Liver (tissue), 3 donors: ENCODE results near the gene DNAL1.

Experiments used
- EGR1 ChIP-seq, 2 donors: IDR thresholded peaks; 2 replicates each; pipeline ENCODE4 v1.6.1; 2016 to 2018; ENCODE audit warnings: antibody characterized with exemption in 2 of 2, low read depth in 2 of 2
- GABPA ChIP-seq, 2 donors: IDR thresholded peaks in 1 of 2; conservative IDR thresholded peaks in 1 of 2; 2 replicates each; pipeline ENCODE4 v1.6.1; 2016; ENCODE audit warnings: antibody characterized with exemption in 2 of 2, mild to moderate bottlenecking in 1 of 2, moderate library complexity in 1 of 2
- HNF4G ChIP-seq: IDR thresholded peaks from 2 replicates; pipeline ENCODE4 v1.6.1; 2016; ENCODE audit warnings: antibody characterized with exemption
- JUND ChIP-seq, 2 donors: IDR thresholded peaks; 2 replicates each; pipeline ENCODE4 v1.6.1; 2016; ENCODE audit warnings: antibody characterized with exemption in 2 of 2
- SP1 ChIP-seq: IDR thresholded peaks from 2 replicates; pipeline ENCODE4 v1.6.1; 2018; ENCODE audit warnings: antibody characterized with exemption, mild to moderate bottlenecking
- TAF1 ChIP-seq: conservative IDR thresholded peaks from 2 replicates; pipeline ENCODE4 v1.6.1; 2016; ENCODE audit warnings: antibody characterized with exemption, mild to moderate bottlenecking
- ZBTB33 ChIP-seq: IDR thresholded peaks from 2 replicates; pipeline ENCODE4 v1.6.1; 2016; ENCODE audit warnings: antibody characterized with exemption
- TF ChIP-seq, protein P1 (sequence below): fragments of 150-350 bp; IDR thresholded peaks from 2 replicates; pipeline ENCODE4 v1.5.1; 2017; ENCODE audit warnings: improper control_type of control experiment, low read depth, low read length; ENCODE audit not compliant: missing input control
- TF ChIP-seq, protein P2 (sequence below): IDR thresholded peaks from 2 replicates; pipeline ENCODE4 v1.6.1; 2016; ENCODE audit warnings: antibody characterized with exemption
- TF ChIP-seq, protein P3 (sequence below): IDR thresholded peaks from 2 replicates; pipeline ENCODE4 v1.6.1; 2016; ENCODE audit warnings: antibody characterized with exemption, mild to moderate bottlenecking
- donor health status: healthy.
- donor health status: healthy.

DNA sequence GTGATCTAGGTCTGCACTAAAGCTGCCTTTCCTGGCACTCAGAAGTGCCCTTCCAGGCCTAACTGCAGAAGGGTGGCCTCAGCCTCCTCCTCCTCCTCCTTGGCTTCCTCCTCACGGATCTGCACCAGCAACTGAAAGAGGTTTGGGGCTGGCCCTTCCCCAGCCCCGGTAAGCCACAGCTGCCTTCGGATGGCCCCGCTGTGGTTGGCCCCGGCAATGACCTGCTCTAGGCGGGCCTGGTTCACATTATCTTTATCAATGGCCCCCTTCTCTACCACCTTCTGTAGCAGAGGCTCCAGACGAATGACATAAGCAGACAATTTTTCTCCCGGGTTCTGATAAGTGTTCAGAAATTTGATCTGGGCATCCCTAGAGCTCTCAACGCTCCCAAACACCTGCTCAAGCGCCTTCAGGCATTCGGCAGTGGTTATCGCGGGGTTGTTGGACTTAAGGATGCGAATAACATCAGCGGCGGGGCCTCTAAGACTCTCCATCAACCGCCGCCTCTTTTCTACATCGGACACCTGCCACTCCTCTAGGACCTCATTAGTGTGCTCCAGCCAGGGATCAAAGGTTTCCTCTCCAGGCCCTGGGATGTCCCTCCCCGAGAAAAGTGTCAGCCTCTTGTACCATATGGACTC, 67.9 kb downstream of the DNAL1 start:
- TF ChIP-seq, protein P1, sequence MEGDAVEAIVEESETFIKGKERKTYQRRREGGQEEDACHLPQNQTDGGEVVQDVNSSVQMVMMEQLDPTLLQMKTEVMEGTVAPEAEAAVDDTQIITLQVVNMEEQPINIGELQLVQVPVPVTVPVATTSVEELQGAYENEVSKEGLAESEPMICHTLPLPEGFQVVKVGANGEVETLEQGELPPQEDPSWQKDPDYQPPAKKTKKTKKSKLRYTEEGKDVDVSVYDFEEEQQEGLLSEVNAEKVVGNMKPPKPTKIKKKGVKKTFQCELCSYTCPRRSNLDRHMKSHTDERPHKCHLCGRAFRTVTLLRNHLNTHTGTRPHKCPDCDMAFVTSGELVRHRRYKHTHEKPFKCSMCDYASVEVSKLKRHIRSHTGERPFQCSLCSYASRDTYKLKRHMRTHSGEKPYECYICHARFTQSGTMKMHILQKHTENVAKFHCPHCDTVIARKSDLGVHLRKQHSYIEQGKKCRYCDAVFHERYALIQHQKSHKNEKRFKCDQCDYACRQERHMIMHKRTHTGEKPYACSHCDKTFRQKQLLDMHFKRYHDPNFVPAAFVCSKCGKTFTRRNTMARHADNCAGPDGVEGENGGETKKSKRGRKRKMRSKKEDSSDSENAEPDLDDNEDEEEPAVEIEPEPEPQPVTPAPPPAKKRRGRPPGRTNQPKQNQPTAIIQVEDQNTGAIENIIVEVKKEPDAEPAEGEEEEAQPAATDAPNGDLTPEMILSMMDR: no peak
- TF ChIP-seq, protein P2, sequence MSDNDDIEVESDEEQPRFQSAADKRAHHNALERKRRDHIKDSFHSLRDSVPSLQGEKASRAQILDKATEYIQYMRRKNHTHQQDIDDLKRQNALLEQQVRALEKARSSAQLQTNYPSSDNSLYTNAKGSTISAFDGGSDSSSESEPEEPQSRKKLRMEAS: no peak
- no peak for TF ChIP-seq JUND (IDR thresholded peaks at IDR 0.05)
- TF ChIP-seq HNF4G: no peak
- no peak for TF ChIP-seq ZBTB33
- TF ChIP-seq, protein P3, sequence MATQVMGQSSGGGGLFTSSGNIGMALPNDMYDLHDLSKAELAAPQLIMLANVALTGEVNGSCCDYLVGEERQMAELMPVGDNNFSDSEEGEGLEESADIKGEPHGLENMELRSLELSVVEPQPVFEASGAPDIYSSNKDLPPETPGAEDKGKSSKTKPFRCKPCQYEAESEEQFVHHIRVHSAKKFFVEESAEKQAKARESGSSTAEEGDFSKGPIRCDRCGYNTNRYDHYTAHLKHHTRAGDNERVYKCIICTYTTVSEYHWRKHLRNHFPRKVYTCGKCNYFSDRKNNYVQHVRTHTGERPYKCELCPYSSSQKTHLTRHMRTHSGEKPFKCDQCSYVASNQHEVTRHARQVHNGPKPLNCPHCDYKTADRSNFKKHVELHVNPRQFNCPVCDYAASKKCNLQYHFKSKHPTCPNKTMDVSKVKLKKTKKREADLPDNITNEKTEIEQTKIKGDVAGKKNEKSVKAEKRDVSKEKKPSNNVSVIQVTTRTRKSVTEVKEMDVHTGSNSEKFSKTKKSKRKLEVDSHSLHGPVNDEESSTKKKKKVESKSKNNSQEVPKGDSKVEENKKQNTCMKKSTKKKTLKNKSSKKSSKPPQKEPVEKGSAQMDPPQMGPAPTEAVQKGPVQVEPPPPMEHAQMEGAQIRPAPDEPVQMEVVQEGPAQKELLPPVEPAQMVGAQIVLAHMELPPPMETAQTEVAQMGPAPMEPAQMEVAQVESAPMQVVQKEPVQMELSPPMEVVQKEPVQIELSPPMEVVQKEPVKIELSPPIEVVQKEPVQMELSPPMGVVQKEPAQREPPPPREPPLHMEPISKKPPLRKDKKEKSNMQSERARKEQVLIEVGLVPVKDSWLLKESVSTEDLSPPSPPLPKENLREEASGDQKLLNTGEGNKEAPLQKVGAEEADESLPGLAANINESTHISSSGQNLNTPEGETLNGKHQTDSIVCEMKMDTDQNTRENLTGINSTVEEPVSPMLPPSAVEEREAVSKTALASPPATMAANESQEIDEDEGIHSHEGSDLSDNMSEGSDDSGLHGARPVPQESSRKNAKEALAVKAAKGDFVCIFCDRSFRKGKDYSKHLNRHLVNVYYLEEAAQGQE: no peak
- TF ChIP-seq EGR1 (IDR thresholded peaks at IDR 0.05; ENCODE audit: low read depth in 2 of 2): no peak
- TF ChIP-seq TAF1: no peak
- no peak for TF ChIP-seq SP1
- TF ChIP-seq GABPA (IDR thresholded peaks at IDR 0.05 in 1 of 2, conservative IDR thresholded peaks at IDR 0.05 in 1 of 2): no peak
